HCT116 (cell line): ENCODE data around the gene PHOX2A. TPM values are rescaled to one million over a fixed set of nuclear protein-coding genes. Genes with fewer than 3 reads are reported as not detected.

Source experiments
- ATAC-seq: fragments of 200-7000 bp; cut with Tn5 transposase; 2 replicates; pipeline ENCODE4 v1.9.1; 2020; ENCODE audit warnings: mild to moderate bottlenecking, moderate library complexity
- BruUV-seq: library from RNA; stranded (reverse); fragments of 400-500 nt; replicated peaks from 2 replicates; lab custom pipeline; 2021; lab: Mats Ljungman, UMichigan
- CTCF ChIA-PET: fragments of 300-600 bp; sonication (Branson Sonifier 250); formaldehyde crosslinking; loops from one replicate; lab custom pipeline; 2021; ENCODE audit warnings: antibody characterized with exemption; lab: Charles Lee
- POLR2A ChIA-PET: fragments of 300-600, 350-600 bp; sonication (Branson Sonifier 250); formaldehyde crosslinking; loops from one replicate; lab custom pipeline; 2021; ENCODE audit warnings: antibody characterized with exemption; lab: Charles Lee
- RAD21 ChIA-PET, 2 experiments: fragments of 300-600 bp; sonication (Branson Sonifier 250); formaldehyde crosslinking; loops; one replicate each; lab custom pipeline; 2023; ENCODE audit warnings: low total read pairs in 2 of 2; ENCODE audit not compliant: uncharacterized antibody in 2 of 2, unreplicated experiment in 2 of 2, low non-redundant PET in 1 of 2; lab: Charles Lee
- DNase-seq: peaks from one replicate; pipeline ENCODE4 v3.0.0-alpha.2; 2010; ENCODE audit warnings: low read depth, low spot score
- H2AFZ ChIP-seq: fragments of 200-600 bp; shearing (Covaris generic), sonication (generic); 2 replicates; pipeline ENCODE4 v1.6.1; 2017; ENCODE audit warnings: low read depth, mixed run types, mixed read lengths, antibody characterized with exemption, low read length; ENCODE audit not compliant: poor library complexity, severe bottlenecking
- H3K27ac ChIP-seq: 2 replicates; pipeline ENCODE4 v1.5.1; 2012; ENCODE audit warnings: low read depth, low read length
- H3K27me3 ChIP-seq: fragments of 200-600 bp; sonication (generic); 2 replicates; pipeline ENCODE4 v1.6.1; 2016; ENCODE audit warnings: mixed run types, low read length, mixed read lengths; ENCODE audit not compliant: insufficient read depth
- H3K36me3 ChIP-seq, 2 experiments: fragments of 200-500 bp in 1 of 2; fragments of 200-600 bp in 1 of 2; sonication (Bioruptor generic) in 1 of 2; sonication (generic) in 1 of 2; 2 replicates each; pipeline versions ENCODE4 v1.5.1 to v1.6.1; 2014 to 2016; ENCODE audit warnings: low read length in 2 of 2, inconsistent platforms in 1 of 2, mixed read lengths in 1 of 2, mixed run types in 1 of 2; ENCODE audit not compliant: insufficient read depth in 2 of 2, control insufficient read depth in 1 of 2
- H3K4me1 ChIP-seq, 2 experiments: fragments of 200-600 bp in 1 of 2; sonication (generic) in 1 of 2; 2 replicates each; pipeline versions ENCODE4 v1.5.1 to v1.6.1; 2012 to 2017; ENCODE audit warnings: low read length in 2 of 2, inconsistent platforms in 1 of 2, mild to moderate bottlenecking in 1 of 2, mixed read lengths in 1 of 2, mixed run types in 1 of 2, moderate library complexity in 1 of 2; ENCODE audit not compliant: insufficient read depth in 2 of 2, control insufficient read depth in 1 of 2
- H3K4me2 ChIP-seq: fragments of 200-600 bp; sonication (generic); 2 replicates; pipeline ENCODE4 v1.6.1; 2017; ENCODE audit warnings: mixed run types, low read length, mixed read lengths
- H3K4me3 ChIP-seq, 2 experiments: fragments of 200-600 bp in 1 of 2; sonication (generic) in 1 of 2; replicated peaks in 1 of 2; 2 replicates each; pipeline ENCODE4 v1.5.1; 2011 to 2016; ENCODE audit warnings: low read length in 2 of 2, control low read depth in 1 of 2, low read depth in 1 of 2, mild to moderate bottlenecking in 1 of 2, mixed read lengths in 1 of 2, mixed run types in 1 of 2
- H3K79me2 ChIP-seq: fragments of 200-600 bp; sonication (generic); 2 replicates; pipeline ENCODE4 v1.6.1; 2017; ENCODE audit warnings: mild to moderate bottlenecking, mixed run types, low read length, moderate library complexity, mixed read lengths; ENCODE audit not compliant: insufficient read depth
- H3K9ac ChIP-seq: fragments of 200-600 bp; sonication (generic); 2 replicates; pipeline ENCODE4 v1.6.1; 2016; ENCODE audit warnings: low read length, mixed read lengths
- H3K9me2 ChIP-seq: fragments of 200-600 bp; sonication (generic), shearing (Covaris generic); 2 replicates; pipeline ENCODE4 v1.6.1; 2017; ENCODE audit warnings: mixed run types, mild to moderate bottlenecking, moderate library complexity; ENCODE audit not compliant: insufficient read depth
- H3K9me3 ChIP-seq, 2 experiments: fragments of 200-500 bp in 1 of 2; fragments of 200-600 bp in 1 of 2; sonication (Bioruptor generic) in 1 of 2; sonication (generic) in 1 of 2; 2 replicates each; pipeline ENCODE4 v1.6.1; 2014 to 2017; ENCODE audit warnings: low read length in 2 of 2, mixed read lengths in 2 of 2, inconsistent platforms in 1 of 2, low read depth in 1 of 2, mild to moderate bottlenecking in 1 of 2, mixed run types in 1 of 2, moderate library complexity in 1 of 2; ENCODE audit not compliant: control insufficient read depth in 1 of 2, insufficient read depth in 1 of 2
- H4K20me1 ChIP-seq: fragments of 200-600 bp; sonication (generic), shearing (Covaris generic); 2 replicates; pipeline ENCODE4 v1.6.1; 2017; ENCODE audit warnings: mixed run types, mild to moderate bottlenecking, moderate library complexity; ENCODE audit not compliant: insufficient read depth
- EGR1 ChIP-seq: IDR thresholded peaks from 2 replicates; pipeline ENCODE4 v1.6.1; 2012; ENCODE audit warnings: low read depth
- EZH2 ChIP-seq: fragments of 200-600 bp; sonication (generic); IDR thresholded peaks from 2 replicates; pipeline ENCODE4 v1.6.1; 2017; ENCODE audit warnings: antibody characterized with exemption, mixed run types
- POLR2A ChIP-seq: IDR thresholded peaks from 2 replicates; pipeline ENCODE4 v1.7.0; 2011; ENCODE audit warnings: borderline replicate concordance; ENCODE audit not compliant: insufficient read depth, insufficient read length; ENCODE audit errors: extremely low read depth
- POLR2AphosphoS5 ChIP-seq: IDR thresholded peaks from 2 replicates; pipeline ENCODE4 v1.6.1; 2011; ENCODE audit warnings: mild to moderate bottlenecking, low read depth, low read length, moderate library complexity
- SIN3A ChIP-seq: IDR thresholded peaks from 2 replicates; pipeline ENCODE4 v1.6.1; 2012; ENCODE audit warnings: low read depth
- YY1 ChIP-seq: IDR thresholded peaks from 2 replicates; pipeline ENCODE4 v1.6.1; 2011; ENCODE audit warnings: low read length, low read depth, moderate library complexity, mild to moderate bottlenecking; ENCODE audit not compliant: insufficient replicate concordance; ENCODE audit errors: extremely low read depth
- ZFX ChIP-seq: fragments of 450-650 bp; IDR thresholded peaks from 2 replicates; pipeline ENCODE4 v1.6.1; 2017
- intact Hi-C: fragments of 100-400 bp; cut with micrococcal nuclease; formaldehyde crosslinking; loops from 2 replicates; pipeline ENCODE4 v1.10.0; 2022
- total RNA-seq: library from RNA; stranded (reverse); gene quantifications from one replicate; pipeline ENCODE4 v1.2.1, GENCODE V29; 2021; ENCODE audit not compliant: unreplicated experiment
- TF ChIP-seq, protein P1 (sequence below), 3 experiments: fragments of 200-600 bp in 1 of 3; sonication (generic) in 1 of 3; IDR thresholded peaks in 2 of 3; conservative IDR thresholded peaks in 1 of 3; 2 replicates each; pipeline ENCODE4 v1.5.1; 2012 to 2017; ENCODE audit warnings: low read depth in 2 of 3, low read length in 2 of 3, antibody characterized with exemption in 1 of 3, borderline replicate concordance in 1 of 3, control low read depth in 1 of 3, mild to moderate bottlenecking in 1 of 3, mixed read lengths in 1 of 3, mixed run types in 1 of 3, moderate library complexity in 1 of 3; ENCODE audit not compliant: insufficient read depth in 1 of 3

Gene PHOX2A
- total RNA-seq, 1 experiment from 2014 or later, result not detected

DNA sequence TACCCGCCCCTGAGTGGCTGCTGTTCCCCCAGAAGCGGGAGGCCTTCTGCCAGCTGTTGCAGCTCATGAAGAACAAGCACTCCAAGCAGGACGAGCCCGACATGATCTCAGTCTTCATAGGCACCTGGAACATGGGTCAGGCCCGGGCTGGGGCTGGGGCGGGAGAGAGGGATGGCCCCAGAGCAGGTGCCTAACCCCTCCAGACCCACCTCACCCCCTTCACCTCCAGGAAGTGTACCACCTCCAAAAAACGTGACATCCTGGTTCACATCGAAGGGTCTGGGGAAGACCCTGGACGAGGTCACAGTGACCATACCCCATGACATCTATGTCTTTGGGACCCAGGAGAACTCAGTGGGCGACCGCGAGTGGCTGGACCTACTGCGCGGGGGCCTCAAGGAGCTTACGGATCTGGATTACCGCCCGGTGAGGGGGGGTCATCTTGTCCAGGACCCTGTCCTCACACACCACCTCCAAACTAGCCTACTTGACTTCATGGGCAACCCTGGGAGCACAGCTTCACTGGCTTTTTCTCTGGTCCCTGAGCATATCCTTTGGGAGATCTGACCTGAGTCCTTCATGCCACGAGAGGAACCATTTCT, 13.1 kb downstream of the PHOX2A start:
- H3K36me3 ChIP-seq, result peaks cover 9 to 22% of the 10 kb centered on the region in 2 experiments; a peak in 3 of 4 replicates
- TF ChIP-seq EGR1 (no peak), POLR2A (no peak), POLR2AphosphoS5 (no peak), ZFX (no peak), SIN3A (no peak), EZH2 (no peak), YY1 (no peak)
- TF ChIP-seq, protein P1, sequence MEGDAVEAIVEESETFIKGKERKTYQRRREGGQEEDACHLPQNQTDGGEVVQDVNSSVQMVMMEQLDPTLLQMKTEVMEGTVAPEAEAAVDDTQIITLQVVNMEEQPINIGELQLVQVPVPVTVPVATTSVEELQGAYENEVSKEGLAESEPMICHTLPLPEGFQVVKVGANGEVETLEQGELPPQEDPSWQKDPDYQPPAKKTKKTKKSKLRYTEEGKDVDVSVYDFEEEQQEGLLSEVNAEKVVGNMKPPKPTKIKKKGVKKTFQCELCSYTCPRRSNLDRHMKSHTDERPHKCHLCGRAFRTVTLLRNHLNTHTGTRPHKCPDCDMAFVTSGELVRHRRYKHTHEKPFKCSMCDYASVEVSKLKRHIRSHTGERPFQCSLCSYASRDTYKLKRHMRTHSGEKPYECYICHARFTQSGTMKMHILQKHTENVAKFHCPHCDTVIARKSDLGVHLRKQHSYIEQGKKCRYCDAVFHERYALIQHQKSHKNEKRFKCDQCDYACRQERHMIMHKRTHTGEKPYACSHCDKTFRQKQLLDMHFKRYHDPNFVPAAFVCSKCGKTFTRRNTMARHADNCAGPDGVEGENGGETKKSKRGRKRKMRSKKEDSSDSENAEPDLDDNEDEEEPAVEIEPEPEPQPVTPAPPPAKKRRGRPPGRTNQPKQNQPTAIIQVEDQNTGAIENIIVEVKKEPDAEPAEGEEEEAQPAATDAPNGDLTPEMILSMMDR (IDR thresholded peaks at IDR 0.05 in 2 of 3, conservative IDR thresholded peaks at IDR 0.05 in 1 of 3; ENCODE audit: borderline replicate concordance in 1 of 3, insufficient read depth in 1 of 3, low read depth in 2 of 3, low read length in 2 of 3), result no peak
- BruUV-seq, result no TSS peak
- no peaks in the 10 kb centered on the region for H3K79me2 ChIP-seq
- no peaks in the 10 kb centered on the region for H3K9me2 ChIP-seq
- no peaks in the 10 kb centered on the region for H4K20me1 ChIP-seq
- no peaks in the 10 kb centered on the region for H3K9me3 ChIP-seq
- ChIA-PET POLR2A (no interaction called here), RAD21 (no interaction called here), CTCF (no interaction called here)
- no peak overlapping the region for H2AFZ ChIP-seq
- no peak overlapping the region for H3K9ac ChIP-seq
- intact Hi-C loops, result no loop called here
- DNase-seq, result no peak
- no peaks in the 10 kb centered on the region for H3K27me3 ChIP-seq
- no peak for ATAC-seq
- H3K4me3 ChIP-seq, result no peak overlapping the region
- peaks cover 3 to 12% of the 10 kb centered on the region in 2 experiments; a peak in 2 of 4 replicates for H3K4me1 ChIP-seq
- no peak overlapping the region for H3K27ac ChIP-seq
- no peak overlapping the region for H3K4me2 ChIP-seq
